Measurements from ENCODE around the gene TGFB1I1.

DNA sequence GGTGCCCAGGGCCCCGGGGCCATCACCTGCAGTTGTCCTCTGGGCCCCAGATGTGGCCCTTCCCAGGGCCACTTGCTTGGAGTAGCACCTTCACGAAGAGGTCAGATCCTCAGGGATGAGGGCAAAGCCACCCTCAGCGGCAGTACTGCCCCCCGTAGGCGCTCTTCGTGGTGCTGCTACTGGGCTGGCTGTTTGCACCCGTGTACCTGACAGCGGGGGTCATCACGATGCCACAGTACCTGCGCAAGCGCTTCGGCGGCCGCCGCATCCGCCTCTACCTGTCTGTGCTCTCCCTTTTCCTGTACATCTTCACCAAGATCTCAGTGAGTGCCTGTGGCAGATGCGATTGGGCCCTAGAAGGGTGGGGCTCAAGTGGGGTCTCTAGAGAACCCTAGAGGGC lies 13.6 kb downstream of the TGFB1I1 start:
- TF ChIP-seq, protein P1, sequence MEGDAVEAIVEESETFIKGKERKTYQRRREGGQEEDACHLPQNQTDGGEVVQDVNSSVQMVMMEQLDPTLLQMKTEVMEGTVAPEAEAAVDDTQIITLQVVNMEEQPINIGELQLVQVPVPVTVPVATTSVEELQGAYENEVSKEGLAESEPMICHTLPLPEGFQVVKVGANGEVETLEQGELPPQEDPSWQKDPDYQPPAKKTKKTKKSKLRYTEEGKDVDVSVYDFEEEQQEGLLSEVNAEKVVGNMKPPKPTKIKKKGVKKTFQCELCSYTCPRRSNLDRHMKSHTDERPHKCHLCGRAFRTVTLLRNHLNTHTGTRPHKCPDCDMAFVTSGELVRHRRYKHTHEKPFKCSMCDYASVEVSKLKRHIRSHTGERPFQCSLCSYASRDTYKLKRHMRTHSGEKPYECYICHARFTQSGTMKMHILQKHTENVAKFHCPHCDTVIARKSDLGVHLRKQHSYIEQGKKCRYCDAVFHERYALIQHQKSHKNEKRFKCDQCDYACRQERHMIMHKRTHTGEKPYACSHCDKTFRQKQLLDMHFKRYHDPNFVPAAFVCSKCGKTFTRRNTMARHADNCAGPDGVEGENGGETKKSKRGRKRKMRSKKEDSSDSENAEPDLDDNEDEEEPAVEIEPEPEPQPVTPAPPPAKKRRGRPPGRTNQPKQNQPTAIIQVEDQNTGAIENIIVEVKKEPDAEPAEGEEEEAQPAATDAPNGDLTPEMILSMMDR (IDR thresholded peaks at IDR 0.05 in 2 of 3, conservative IDR thresholded peaks at IDR 0.05 in 1 of 3; ENCODE audit: borderline replicate concordance in 1 of 3, insufficient read depth in 1 of 3, low read depth in 2 of 3, low read length in 2 of 3): no peak
- no peak for TF ChIP-seq SP1 (IDR thresholded peaks at IDR 0.05; ENCODE audit: low read depth)
- TF ChIP-seq TCF7L2 (IDR thresholded peaks at IDR 0.05; ENCODE audit: borderline replicate concordance, extremely low read depth, insufficient read depth, insufficient read length): no peak
- no peak for TF ChIP-seq ZFX (IDR thresholded peaks at IDR 0.05)
- no peak for TF ChIP-seq YY1 (IDR thresholded peaks at IDR 0.05; ENCODE audit: extremely low read depth, insufficient replicate concordance, low read depth, low read length)

Measured in HCT116 (cell line).